Suprapubic skin (tissue), 4 donors: ENCODE measurements around the gene NEUROG1. TPM values are rescaled to one million over a fixed set of nuclear protein-coding genes. Genes with fewer than 3 reads are reported as not detected.

Experiments
- DNase-seq, 2 donors: peaks; one replicate each; pipeline ENCODE4 v3.0.0-alpha.2; 2019; ENCODE audit warnings: low spot score in 2 of 2
- H3K27ac ChIP-seq: fragments of 200-600 bp; sonication (generic); one replicate; pipeline ENCODE4 v1.5.1; 2019
- H3K27me3 ChIP-seq: fragments of 200-600 bp; sonication (generic); one replicate; pipeline ENCODE4 v1.5.1; 2019
- H3K36me3 ChIP-seq: fragments of 200-600 bp; sonication (generic); one replicate; pipeline ENCODE4 v1.5.1; 2019
- H3K4me1 ChIP-seq: fragments of 200-600 bp; sonication (generic); one replicate; pipeline ENCODE4 v1.5.1; 2019
- H3K4me3 ChIP-seq: fragments of 200-600 bp; sonication (generic); one replicate; pipeline ENCODE4 v1.5.1; 2019; ENCODE audit warnings: mild to moderate bottlenecking
- H3K9me3 ChIP-seq: fragments of 200-600 bp; sonication (generic); one replicate; pipeline ENCODE4 v1.5.1; 2019
- CTCF ChIP-seq, 2 donors: fragments of 200-600 bp in 1 of 2; fragments of 450-650 bp in 1 of 2; sonication (generic) in 1 of 2; IDR thresholded peaks; one replicate each; pipeline ENCODE4 v1.5.1; 2016 to 2019; ENCODE audit warnings: antibody characterized with exemption in 2 of 2, mild to moderate bottlenecking in 1 of 2, moderate library complexity in 1 of 2
- EP300 ChIP-seq: sonication (generic); formaldehyde crosslinking; IDR thresholded peaks from one replicate; pipeline ENCODE4 v1.6.1; 2017; ENCODE audit warnings: antibody characterized with exemption
- POLR2A ChIP-seq, 2 donors: fragments of 450-650 bp; IDR thresholded peaks; one replicate each; pipeline ENCODE4 v1.6.1; 2017; ENCODE audit warnings: antibody characterized with exemption in 2 of 2, mild to moderate bottlenecking in 2 of 2, moderate library complexity in 2 of 2
- POLR2AphosphoS5 ChIP-seq, 3 donors: sonication (generic); formaldehyde crosslinking; IDR thresholded peaks; one replicate each; pipeline ENCODE4 v1.6.1; 2017; ENCODE audit warnings: antibody characterized with exemption in 3 of 3
- WGBS: methylation state at CpG from one replicate; pipeline ENCODE4 v1.1.5; 2018; 5-methylcytosine and 5-hydroxymethylcytosine counted together
- total RNA-seq, 4 donors: library from RNA; depleted of rRNA; stranded (reverse); fragments of >200 nt; gene quantifications; one replicate each; pipeline ENCODE4 v1.1.0, GENCODE V29; 2016

NEUROG1 gene
- not detected for total RNA-seq

DNA sequence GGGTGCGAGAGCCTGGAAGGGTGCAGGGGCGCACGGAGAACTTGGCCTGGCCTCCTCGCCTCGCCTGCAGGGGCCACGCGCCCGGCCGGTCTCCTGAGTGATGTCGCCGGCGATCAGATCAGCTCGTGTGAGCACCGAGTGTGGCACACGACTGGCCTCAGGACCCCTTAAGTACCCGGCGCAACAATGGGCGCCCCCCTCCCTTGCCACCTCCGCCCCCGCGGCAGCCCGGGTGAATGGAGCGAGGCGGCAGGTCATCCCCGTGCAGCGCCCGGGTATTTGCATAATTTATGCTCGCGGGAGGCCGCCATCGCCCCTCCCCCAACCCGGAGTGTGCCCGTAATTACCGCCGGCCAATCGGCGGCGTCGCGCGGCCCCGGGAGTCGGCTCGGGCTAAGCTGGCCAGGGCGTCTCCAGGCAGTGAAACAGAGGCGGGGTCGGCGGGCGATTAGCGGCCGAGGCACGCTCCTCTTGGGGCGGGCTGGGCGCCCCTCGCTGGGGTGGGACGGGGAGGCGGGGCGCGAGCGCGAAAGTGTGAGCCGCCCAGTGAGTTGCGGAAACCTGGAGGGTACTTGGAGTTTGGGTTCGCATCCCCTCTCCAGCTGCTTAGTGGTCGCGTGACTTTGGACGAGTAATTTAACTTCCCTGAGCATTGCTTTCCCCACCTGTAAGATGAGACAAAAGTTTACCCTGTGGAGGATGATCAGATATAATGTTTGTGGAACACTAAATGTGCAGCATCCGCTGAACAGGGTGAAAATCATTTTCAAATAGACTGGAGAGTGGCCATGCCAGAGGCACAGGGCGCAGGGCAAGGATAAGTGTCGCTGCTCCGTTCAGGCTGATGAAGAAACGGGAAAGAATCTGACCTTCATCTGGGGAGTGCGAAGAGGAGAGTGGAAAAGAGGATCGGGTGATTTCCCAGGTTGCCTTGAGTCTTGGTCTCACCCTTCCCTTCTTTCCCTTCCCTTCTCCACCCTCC, at the start of gene NEUROG1:
Gene NEUROG1, minus strand, starts transcription at position 145 of the 982 bp plus-strand sequence. CDS start 274 bp downstream, outside the sequence.
- Histone ChIP-seq H3K4me3 (peak within 1 kb of the TSS; percentile 32), H3K36me3 (no peaks in the 10 kb centered on the region), H3K4me1 (peaks cover 15% of the 10 kb centered on the region), H3K9me3 (no peaks in the 10 kb centered on the region), H3K27me3 (peaks cover 90% of the 10 kb centered on the region), H3K27ac (no peak within 1 kb of the TSS)
- no peak for TF ChIP-seq CTCF (IDR thresholded peaks at IDR 0.05)
- no peak for TF ChIP-seq EP300
- no peak for TF ChIP-seq POLR2AphosphoS5 (IDR thresholded peaks at IDR 0.05)
- peak in 1 of 2 donors; percentile 73 for DNase-seq
- 31% methylated on average over 8 of the region's 74 CpGs for WGBS

GRCh38 chr5:135584918-135585317, 49.2 kb upstream of the NEUROG1 start:
- no peak for TF ChIP-seq POLR2A (IDR thresholded peaks at IDR 0.05)
- no peak for TF ChIP-seq POLR2AphosphoS5 (IDR thresholded peaks at IDR 0.05)
- TF ChIP-seq EP300: no peak
- TF ChIP-seq CTCF (IDR thresholded peaks at IDR 0.05): no peak
- Histone ChIP-seq H3K4me3 (no peak overlapping the region), H3K27me3 (peaks cover 7% of the 10 kb centered on the region), H3K9me3 (no peaks in the 10 kb centered on the region), H3K4me1 (peaks cover 11% of the 10 kb centered on the region), H3K36me3 (no peaks in the 10 kb centered on the region), H3K27ac (no peak overlapping the region)
- WGBS: 90% methylated on average over 6 of the region's 6 CpGs
- no peak for DNase-seq

- Histone ChIP-seq H3K4me3 (no peak overlapping the region), H3K27ac (no peak overlapping the region), H3K4me1 (peaks cover 18% of the 10 kb centered on the region), H3K36me3 (no peaks in the 10 kb centered on the region), H3K27me3 (peaks cover 11% of the 10 kb centered on the region), H3K9me3 (no peaks in the 10 kb centered on the region)
- no peak for DNase-seq
- 76% methylated on average over 2 of the region's 2 CpGs for WGBS
- TF ChIP-seq EP300: no peak
Measured at GRCh38 chr5:135584276-135584675, 48.5 kb upstream of the NEUROG1 start.

DNA sequence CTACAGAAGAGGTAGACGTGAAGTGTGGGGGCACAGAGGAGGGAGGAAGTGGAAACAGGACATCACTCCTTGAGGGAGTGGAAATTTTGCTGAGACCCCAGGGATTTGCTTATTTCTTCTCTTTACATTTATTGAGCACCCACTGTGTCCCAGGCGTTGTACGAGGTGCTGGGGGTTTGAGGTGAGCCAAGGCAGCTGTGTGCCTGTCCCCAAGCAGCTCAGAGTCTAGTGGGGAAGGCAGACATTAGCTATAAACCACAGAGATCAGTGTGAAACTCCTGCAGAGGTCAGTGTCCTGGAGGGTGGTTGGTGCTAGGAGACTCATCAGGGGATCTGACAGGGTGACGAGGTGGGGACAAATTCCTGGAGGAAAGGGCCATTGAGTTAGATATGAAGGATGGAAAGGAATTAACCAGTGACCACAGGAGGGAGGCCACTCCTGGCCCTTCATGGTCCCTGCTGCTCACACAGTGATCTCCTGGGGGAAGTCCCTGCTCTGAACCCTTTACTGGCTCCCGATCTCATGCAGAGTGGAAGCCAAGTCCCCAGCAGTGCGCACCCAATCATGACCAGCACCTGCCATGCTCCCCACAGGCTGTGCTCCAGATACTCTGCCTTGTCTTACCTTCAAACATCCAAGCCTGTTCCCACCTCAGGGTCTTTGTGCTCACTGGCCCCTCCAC, 46.5 kb upstream of the NEUROG1 start:
- Histone ChIP-seq H3K27me3 (peaks cover 29% of the 10 kb centered on the region), H3K36me3 (no peaks in the 10 kb centered on the region), H3K9me3 (no peaks in the 10 kb centered on the region), H3K4me1 (peaks cover 31% of the 10 kb centered on the region), H3K27ac (no peak overlapping the region), H3K4me3 (no peak overlapping the region)
- no peak for DNase-seq
- TF ChIP-seq CTCF (IDR thresholded peaks at IDR 0.05): no peak
- no peak for TF ChIP-seq POLR2AphosphoS5 (IDR thresholded peaks at IDR 0.05)
- no peak for TF ChIP-seq POLR2A (IDR thresholded peaks at IDR 0.05)
- no peak for TF ChIP-seq EP300
- 61% methylated on average over 6 of the region's 6 CpGs for whole genome bisulfite sequencing

GRCh38 chr5:135578685-135579341, 43.0 kb upstream of the NEUROG1 start, which contains the start of gene CXCL14:
TSS of gene CXCL14 (minus strand) at chr5:135578991. CDS start at chr5:135578778, 213 bp downstream.
- DNase-seq: peak; percentile 90
- Histone ChIP-seq H3K27me3 (peaks cover 32% of the 10 kb centered on the region), H3K4me1 (peaks cover 59% of the 10 kb centered on the region), H3K4me3 (peak within 1 kb of the TSS; percentile 67), H3K9me3 (no peaks in the 10 kb centered on the region), H3K36me3 (peaks cover 3% of the 10 kb centered on the region), H3K27ac (peak within 1 kb of the TSS; percentile 91)
- WGBS: 1% methylated on average over 13 of the region's 68 CpGs
- TF ChIP-seq EP300: no peak
- TF ChIP-seq CTCF (IDR thresholded peaks at IDR 0.05): no peak
- TF ChIP-seq POLR2A (IDR thresholded peaks at IDR 0.05): peak in 1 of 2 donors; percentile 58
- TF ChIP-seq POLR2AphosphoS5 (IDR thresholded peaks at IDR 0.05): peak in 2 of 3 donors; percentile 37 to 71
